B cell (primary cell): ENCODE measurements around the gene CD200. TPM values are rescaled to one million over a fixed set of nuclear protein-coding genes. Genes with fewer than 3 reads are reported as not detected.

Source experiments
- ATAC-seq: fragments of 200-7000 bp; cut with Tn5 transposase; one replicate; pipeline ENCODE4 v1.10.0; 2021; ENCODE audit warnings: low read depth, mild to moderate bottlenecking, moderate number of reproducible peaks, moderate library complexity
- CTCF ChIA-PET: fragments of 350-600 bp; sonication (Branson Sonifier 250); formaldehyde crosslinking; loops from one replicate; lab custom pipeline; 2021; ENCODE audit warnings: antibody characterized with exemption, inconsistent platforms; lab: Charles Lee
- POLR2A ChIA-PET: fragments of 350-600 bp; sonication (Branson Sonifier 250); formaldehyde crosslinking; loops from one replicate; lab custom pipeline; 2021; ENCODE audit warnings: antibody characterized with exemption; lab: Charles Lee
- DNase-seq: peaks from one replicate; pipeline ENCODE4 v3.0.0; 2013
- H2AFZ ChIP-seq: 2 replicates; pipeline ENCODE4 v1.6.1; 2012; ENCODE audit warnings: mild to moderate bottlenecking, low read depth, low read length; ENCODE audit not compliant: insufficient read depth, poor library complexity, severe bottlenecking
- H3K27ac ChIP-seq, 2 donors: 1 replicate in 1 of 2; 2 replicates in 1 of 2; pipeline ENCODE4 v1.5.1; 2012 to 2013; ENCODE audit warnings: low read length in 2 of 2, mild to moderate bottlenecking in 2 of 2, moderate library complexity in 1 of 2
- H3K27me3 ChIP-seq, 4 experiments: fragments of 200-600 bp in 1 of 4; sonication (generic) in 1 of 4; replicated peaks in 1 of 4; 1 replicate in 2 of 4; 2 replicates in 2 of 4; pipeline versions ENCODE4 v1.6.1 to v1.7.0; 2013 to 2016; ENCODE audit warnings: low read length in 3 of 4, mild to moderate bottlenecking in 2 of 4, mixed read lengths in 1 of 4, moderate library complexity in 1 of 4; ENCODE audit not compliant: insufficient read depth in 4 of 4, control insufficient read depth in 3 of 4; ENCODE audit errors: control extremely low read depth in 1 of 4
- H3K36me3 ChIP-seq, 2 experiments: replicated peaks in 1 of 2; 1 replicate in 1 of 2; 2 replicates in 1 of 2; pipeline versions ENCODE4 v1.6.1 to v1.7.1; 2013; ENCODE audit warnings: low read length in 1 of 2; ENCODE audit not compliant: insufficient read depth in 2 of 2, control insufficient read depth in 1 of 2; ENCODE audit errors: control extremely low read depth in 1 of 2, extremely low read depth in 1 of 2
- H3K4me1 ChIP-seq, 2 donors: fragments of 200-600 bp in 1 of 2; sonication (generic) in 1 of 2; 1 replicate in 1 of 2; 2 replicates in 1 of 2; pipeline versions ENCODE4 v1.5.1 to v1.6.1; 2013 to 2017; ENCODE audit warnings: low read length in 2 of 2; ENCODE audit not compliant: control insufficient read depth in 2 of 2, insufficient read depth in 2 of 2
- H3K4me2 ChIP-seq: replicated peaks from 2 replicates; pipeline ENCODE3; 2012; ENCODE audit warnings: mild to moderate bottlenecking, low read depth, low read length; ENCODE audit not compliant: poor library complexity, severe bottlenecking
- H3K4me3 ChIP-seq, 5 experiments: fragments of 200-600 bp in 1 of 5; sonication (generic) in 1 of 5; 1 replicate in 3 of 5; 2 replicates in 2 of 5; pipeline versions ENCODE4 v1.5.1 to v1.7.0; 2011 to 2016; ENCODE audit warnings: low read length in 4 of 5, mild to moderate bottlenecking in 4 of 5, low read depth in 2 of 5, control low read depth in 1 of 5, moderate library complexity in 1 of 5; ENCODE audit not compliant: insufficient read depth in 1 of 5; ENCODE audit errors: control extremely low read depth in 1 of 5, extremely low read depth in 1 of 5
- H3K79me2 ChIP-seq: fragments of 200-600 bp; sonication (generic); one replicate; pipeline ENCODE4 v1.6.0; 2016; ENCODE audit warnings: low read length; ENCODE audit not compliant: control insufficient read depth, insufficient read depth
- H3K9ac ChIP-seq: fragments of 200-600 bp; sonication (generic); 2 replicates; pipeline ENCODE4 v1.6.1; 2017; ENCODE audit warnings: mild to moderate bottlenecking, low read length, moderate library complexity
- H3K9me3 ChIP-seq, 3 donors: one replicate each; pipeline versions ENCODE4 v1.6.1 to v1.7.1; 2013; ENCODE audit warnings: low read length in 2 of 3; ENCODE audit not compliant: control insufficient read depth in 2 of 3, insufficient read depth in 1 of 3; ENCODE audit errors: control extremely low read depth in 1 of 3
- H4K20me1 ChIP-seq: 2 replicates; pipeline ENCODE4 v1.6.0; 2012; ENCODE audit warnings: mild to moderate bottlenecking, low read length; ENCODE audit not compliant: insufficient read depth, control insufficient read depth, poor library complexity, severe bottlenecking
- H3K27ac Mint-ChIP-seq: one replicate; pipeline ENCODE4 v1.8.0; 2021; ENCODE audit warnings: mixed read lengths
- H3K27me3 Mint-ChIP-seq: one replicate; pipeline ENCODE4 v1.8.0; 2021; ENCODE audit warnings: mixed read lengths
- H3K4me1 Mint-ChIP-seq: one replicate; pipeline ENCODE4 v1.8.0; 2021; ENCODE audit warnings: mixed read lengths
- H3K4me3 Mint-ChIP-seq: one replicate; pipeline ENCODE4 v1.8.0; 2021; ENCODE audit warnings: mixed read lengths
- H3K9me3 Mint-ChIP-seq: one replicate; pipeline ENCODE4 v1.8.0; 2022; ENCODE audit warnings: mixed read lengths; ENCODE audit not compliant: insufficient read depth
- CTCF ChIP-seq: fragments of 200-600 bp; IDR thresholded peaks from one replicate; pipeline ENCODE4 v1.8.0; 2022; ENCODE audit warnings: antibody characterized with exemption, mild to moderate bottlenecking
- EZH2 ChIP-seq: IDR thresholded peaks from 2 replicates; pipeline ENCODE4 v1.6.1; 2012; ENCODE audit warnings: borderline replicate concordance, low read depth, mild to moderate bottlenecking, moderate library complexity, low read length; ENCODE audit not compliant: insufficient read depth, poor library complexity, severe bottlenecking
- WGBS: methylation state at CpG from one replicate; pipeline ENCODE4 v1.1.5; 2013; ENCODE audit warnings: missing lambda C conversion rate; ENCODE audit not compliant: insufficient coverage; 5-methylcytosine and 5-hydroxymethylcytosine counted together
- intact Hi-C: fragments of 100-400 bp; cut with micrococcal nuclease; formaldehyde crosslinking; loops from one replicate; pipeline ENCODE4 v1.10.0; 2022
- polyA plus RNA-seq: library from polyadenylated mRNA; depleted of rRNA; stranded (reverse); fragments of >200 nt; gene quantifications from 2 replicates; pipeline ENCODE4 v1.2.3, GENCODE V29; 2012
- total RNA-seq, 2 donors: library from RNA; stranded (reverse); fragments of 120-200 nt in 1 of 2; gene quantifications; 1 replicate in 1 of 2; 2 replicates in 1 of 2; pipeline versions ENCODE4 v1.2.3 to v1.2.4, GENCODE V29; 2013 to 2022

CD200 gene
- total and polyA plus RNA-seq, 2 donors (not counting 1 experiment from before 2014, with no cell fraction given), result 35.0 to 49.9 TPM

- Histone ChIP-seq H3K79me2 (peaks cover 82% of the 10 kb centered on the region), H3K9ac (peak overlapping the region; percentile 85), H3K9me3 (no peaks in the 10 kb centered on the region), H2AFZ (peak overlapping the region; percentile 92), H3K4me2 (peak overlapping the region; percentile 78), H3K27me3 (no peaks in the 10 kb centered on the region), H3K4me3 (peak overlapping the region; percentile 65 to 93 (median 89)), H3K27ac (peak overlapping the region; percentile 70 to 83), H3K36me3 (peaks cover 1 to 6% of the 10 kb centered on the region in 2 experiments), H4K20me1 (no peaks in the 10 kb centered on the region), H3K4me1 (peaks cover 31 to 35% of the 10 kb centered on the region in 2 donors)
- WGBS, result 0% methylated on average over 16 of the region's 23 CpGs
- intact Hi-C loops, result loop anchor here (2.0 kb wide), 1 partner anchor 197 kb away; no protein-coding TSS in a partner anchor
- ChIA-PET CTCF (interaction anchor here (0.8 to 6.7 kb wide), 22 partner anchors 9 to 223 kb away, joined by 3 to 50 read pairs (median 5); partner anchors contain the start of genes BTLA and SLC9C1), POLR2A (interaction anchor here (0.7 to 4.1 kb wide), 8 partner anchors 13 to 185 kb away, joined by 3 to 26 read pairs (median 5); partner anchors contain the start of gene BTLA)
- peak overlapping the region; percentile 95 for H3K27ac Mint-ChIP-seq
- peaks cover 57% of the 10 kb centered on the region for H3K4me1 Mint-ChIP-seq
- H3K4me3 Mint-ChIP-seq, result peak overlapping the region; percentile 94
- H3K9me3 Mint-ChIP-seq, result no peaks in the 10 kb centered on the region
- ATAC-seq, result peak; percentile 43
- DNase-seq, result peak; percentile 34
- no peaks in the 10 kb centered on the region for H3K27me3 Mint-ChIP-seq
- TF ChIP-seq CTCF, result no peak
- TF ChIP-seq EZH2, result no peak
Observed at GRCh38 chr3:112333381-112334317, 693 bp downstream of the CD200 start.
